SW 1271 (cell line): ENCODE measurements around the gene SUPT16H.
"Not testable (repeated sequence)": the region's sequence is repeated elsewhere in the genome, so short reads cannot be mapped to it uniquely, and the experiment has no call there.

Experiments used
- DNase-seq, 2 experiments: peaks; one replicate each; lab custom pipeline; 2025; lab: John Stamatoyannopoulos, UW

Gene SUPT16H

GRCh38 chr14:21383848-21384493 is at the start of gene SUPT16H:
Gene SUPT16H (minus strand): TSS chr14:21384019. CDS start chr14:21383927, 92 bp downstream.
- DNase-seq: peak; percentile 91 to 97

GRCh38 chr14:21431126-21431525 is 47.3 kb upstream of the SUPT16H start:
- no peak for DNase-seq

- DNase-seq: no peak
Observed at GRCh38 chr14:21428930-21429329, 45.1 kb upstream of the SUPT16H start.

- no peak for DNase-seq
Observed at GRCh38 chr14:21426692-21427091, 42.9 kb upstream of the SUPT16H start.

GRCh38 chr14:21419528-21419927 is 35.7 kb upstream of the SUPT16H start:
- DNase-seq: no peak

GRCh38 chr14:21415329-21415728 is 31.5 kb upstream of the SUPT16H start:
- no peak for DNase-seq

GRCh38 chr14:21414137-21414631 is 30.4 kb upstream of the SUPT16H start:
- no peak for DNase-seq

GRCh38 chr14:21408147-21408546 is 24.3 kb upstream of the SUPT16H start:
- DNase-seq: peak in 1 of 2 experiments; percentile 52

GRCh38 chr14:21406213-21406612 is 22.4 kb upstream of the SUPT16H start:
- no peak for DNase-seq

- no peak for DNase-seq
Observed at GRCh38 chr14:21405097-21405496, 21.3 kb upstream of the SUPT16H start.

GRCh38 chr14:21399311-21399870 is 15.6 kb upstream of the SUPT16H start:
- DNase-seq: no peak

- no peak for DNase-seq
Observed at GRCh38 chr14:21398901-21399300, 15.1 kb upstream of the SUPT16H start.

GRCh38 chr14:21395450-21395849 is 11.6 kb upstream of the SUPT16H start:
- DNase-seq: no peak

- DNase-seq: no peak
Observed at GRCh38 chr14:21385188-21385904, 1.5 kb upstream of the SUPT16H start.

- DNase-seq: no peak
Observed at GRCh38 chr14:21384494-21384851, 654 bp upstream of the SUPT16H start.

GRCh38 chr14:21382886-21383847 is 652 bp downstream of the SUPT16H start:
- DNase-seq: peak in 1 of 2 experiments; percentile 62

GRCh38 chr14:21382095-21382494 is 1.7 kb downstream of the SUPT16H start:
- DNase-seq: peak in 1 of 2 experiments; percentile 8

- DNase-seq: no peak
Observed at GRCh38 chr14:21379338-21379737, 4.5 kb downstream of the SUPT16H start.

- DNase-seq: no peak
Observed at GRCh38 chr14:21373980-21374379, 9.8 kb downstream of the SUPT16H start.

- not testable (repeated sequence) for DNase-seq
Observed at GRCh38 chr14:21372814-21373213, 11.0 kb downstream of the SUPT16H start.

- no peak for DNase-seq
Observed at GRCh38 chr14:21369949-21370679, 13.7 kb downstream of the SUPT16H start.
